NT2/D1 (cell line): ENCODE data around the gene PDE6G.

Experiments used
- SUZ12 ChIP-seq: IDR thresholded peaks from 2 replicates; pipeline ENCODE4 v1.6.1; 2011; ENCODE audit not compliant: insufficient read length, insufficient read depth; ENCODE audit errors: extremely low read depth
- YY1 ChIP-seq: IDR thresholded peaks from 2 replicates; pipeline ENCODE4 v1.6.1; 2011; ENCODE audit not compliant: insufficient read length, insufficient read depth
- ZNF274 ChIP-seq: IDR thresholded peaks from 2 replicates; pipeline ENCODE4 v1.6.1; 2011; ENCODE audit warnings: mild to moderate bottlenecking, low read depth, low read length

DNA sequence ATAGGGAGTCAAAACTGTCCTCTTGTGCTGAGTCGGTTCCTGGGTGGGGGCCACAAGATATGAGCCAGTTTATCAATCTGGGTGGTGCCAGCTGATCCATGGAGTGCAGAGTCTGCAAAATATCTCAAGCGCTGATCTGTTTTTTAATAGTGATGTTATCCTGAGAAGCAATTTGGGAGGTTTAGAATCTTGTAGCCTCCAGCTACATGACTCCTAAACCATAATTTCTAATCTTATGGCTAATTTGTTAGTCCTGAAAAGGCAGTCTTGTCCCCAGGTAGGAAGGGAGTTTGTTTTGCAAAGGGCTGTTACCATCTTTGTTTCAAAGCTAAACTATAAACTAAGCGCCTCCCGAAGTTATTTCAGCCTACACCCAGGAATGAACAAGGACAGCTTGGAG, 17.7 kb downstream of the PDE6G start:
- TF ChIP-seq YY1 = no peak
- no peak for TF ChIP-seq ZNF274
- no peak for TF ChIP-seq SUZ12
